Esophagus muscularis mucosa (tissue), 4 donors: ENCODE results near the gene BMP2. TPM values are rescaled to one million over a fixed set of nuclear protein-coding genes. Genes with fewer than 3 reads are reported as not detected.

Source experiments
- DNase-seq: peaks from one replicate; pipeline ENCODE4 v3.0.0-alpha.2; 2017; ENCODE audit errors: extremely low spot score
- H3K27ac ChIP-seq, 4 donors: fragments of 200-600 bp; sonication (generic); replicated peaks in 1 of 4; 1 replicate in 3 of 4; 2 replicates in 1 of 4; pipeline ENCODE4 v1.5.1; 2016 to 2019; ENCODE audit warnings: mild to moderate bottlenecking in 1 of 4
- H3K27me3 ChIP-seq, 4 donors: fragments of 200-600 bp; sonication (generic); one replicate each; pipeline versions ENCODE4 v1.5.1 to v1.6.0; 2016 to 2019
- H3K36me3 ChIP-seq, 4 donors: fragments of 200-600 bp; sonication (generic); one replicate each; pipeline ENCODE4 v1.5.1; 2016 to 2019
- H3K4me1 ChIP-seq, 4 donors: fragments of 200-600 bp; sonication (generic); one replicate each; pipeline ENCODE4 v1.5.1; 2016 to 2019
- H3K4me3 ChIP-seq, 4 donors: fragments of 200-600 bp; sonication (generic); 1 replicate in 2 of 4; 2 replicates in 2 of 4; pipeline ENCODE4 v1.5.1; 2016 to 2019; ENCODE audit warnings: mild to moderate bottlenecking in 4 of 4, moderate library complexity in 1 of 4
- H3K9me3 ChIP-seq, 4 donors: fragments of 200-600 bp; sonication (generic); 1 replicate in 3 of 4; 2 replicates in 1 of 4; pipeline ENCODE4 v1.5.1; 2016 to 2019
- EP300 ChIP-seq: sonication (generic); formaldehyde crosslinking; IDR thresholded peaks from one replicate; pipeline ENCODE4 v1.6.1; 2017; ENCODE audit warnings: antibody characterized with exemption
- POLR2A ChIP-seq: fragments of 450-650 bp; IDR thresholded peaks from one replicate; pipeline ENCODE4 v1.6.1; 2017; ENCODE audit warnings: antibody characterized with exemption, moderate library complexity, mild to moderate bottlenecking, low read depth
- POLR2AphosphoS5 ChIP-seq, 2 donors: sonication (generic); formaldehyde crosslinking; IDR thresholded peaks; one replicate each; pipeline ENCODE4 v1.6.1; 2017; ENCODE audit warnings: antibody characterized with exemption in 2 of 2
- WGBS: methylation state at CpG from one replicate; pipeline ENCODE4 v1.1.5; 2018; 5-methylcytosine and 5-hydroxymethylcytosine counted together
- intact Hi-C: fragments of 100-400 bp; cut with DNase I; formaldehyde crosslinking; loops from one replicate; pipeline ENCODE4 v1.15.1; 2023
- total RNA-seq, 4 donors: library from RNA; depleted of rRNA; stranded (reverse); fragments of >200 nt; gene quantifications; one replicate each; pipeline versions ENCODE4 v1.1.0 to v1.2.1, GENCODE V29; 2016
- TF ChIP-seq, protein P1 (sequence below), 3 experiments: fragments of 200-600 bp in 2 of 3; fragments of 450-650 bp in 1 of 3; sonication (generic) in 2 of 3; IDR thresholded peaks; one replicate each; pipeline ENCODE4 v1.5.1; 2017 to 2019; ENCODE audit warnings: antibody characterized with exemption in 3 of 3, mild to moderate bottlenecking in 2 of 3, moderate library complexity in 1 of 3

The BMP2 gene
- total RNA-seq, 4 donors from 2014 or later = 5.8 to 8.6 (median 7.2) TPM

DNA sequence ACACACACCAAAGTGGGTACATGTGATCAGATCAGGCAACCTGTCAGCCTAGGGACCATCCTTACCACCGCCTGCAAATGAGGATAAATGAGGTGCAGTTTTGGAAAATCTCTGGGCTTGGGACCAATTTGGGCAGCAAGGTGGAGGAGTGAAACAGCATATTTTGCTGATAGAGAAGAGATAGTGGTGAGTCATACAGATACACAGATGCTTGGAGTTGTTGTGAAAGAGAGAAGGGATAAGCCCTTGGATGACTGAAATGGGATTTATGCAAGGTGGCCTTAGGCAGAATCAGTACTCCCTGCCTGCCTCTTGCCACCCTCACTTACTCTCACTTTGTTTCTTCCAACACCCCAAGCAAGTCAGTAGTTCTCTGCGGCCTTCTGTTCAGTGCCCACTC, 34.7 kb downstream of the BMP2 start:
- Histone ChIP-seq H3K9me3 (peaks cover 0 to 8% (median 0%) of the 10 kb centered on the region in 4 donors), H3K4me1 (no peaks in the 10 kb centered on the region), H3K27ac (no peak overlapping the region), H3K27me3 (no peaks in the 10 kb centered on the region), H3K4me3 (no peak overlapping the region), H3K36me3 (no peaks in the 10 kb centered on the region)
- 88% methylated on average over 2 of the region's 2 CpGs for whole genome bisulfite sequencing
- DNase-seq = no peak
- TF ChIP-seq, protein P1, sequence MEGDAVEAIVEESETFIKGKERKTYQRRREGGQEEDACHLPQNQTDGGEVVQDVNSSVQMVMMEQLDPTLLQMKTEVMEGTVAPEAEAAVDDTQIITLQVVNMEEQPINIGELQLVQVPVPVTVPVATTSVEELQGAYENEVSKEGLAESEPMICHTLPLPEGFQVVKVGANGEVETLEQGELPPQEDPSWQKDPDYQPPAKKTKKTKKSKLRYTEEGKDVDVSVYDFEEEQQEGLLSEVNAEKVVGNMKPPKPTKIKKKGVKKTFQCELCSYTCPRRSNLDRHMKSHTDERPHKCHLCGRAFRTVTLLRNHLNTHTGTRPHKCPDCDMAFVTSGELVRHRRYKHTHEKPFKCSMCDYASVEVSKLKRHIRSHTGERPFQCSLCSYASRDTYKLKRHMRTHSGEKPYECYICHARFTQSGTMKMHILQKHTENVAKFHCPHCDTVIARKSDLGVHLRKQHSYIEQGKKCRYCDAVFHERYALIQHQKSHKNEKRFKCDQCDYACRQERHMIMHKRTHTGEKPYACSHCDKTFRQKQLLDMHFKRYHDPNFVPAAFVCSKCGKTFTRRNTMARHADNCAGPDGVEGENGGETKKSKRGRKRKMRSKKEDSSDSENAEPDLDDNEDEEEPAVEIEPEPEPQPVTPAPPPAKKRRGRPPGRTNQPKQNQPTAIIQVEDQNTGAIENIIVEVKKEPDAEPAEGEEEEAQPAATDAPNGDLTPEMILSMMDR (IDR thresholded peaks at IDR 0.05) = no peak
- no peak for TF ChIP-seq POLR2AphosphoS5 (IDR thresholded peaks at IDR 0.05)
- TF ChIP-seq EP300 = no peak
- no peak for TF ChIP-seq POLR2A
- intact Hi-C loops = no loop called here

DNA sequence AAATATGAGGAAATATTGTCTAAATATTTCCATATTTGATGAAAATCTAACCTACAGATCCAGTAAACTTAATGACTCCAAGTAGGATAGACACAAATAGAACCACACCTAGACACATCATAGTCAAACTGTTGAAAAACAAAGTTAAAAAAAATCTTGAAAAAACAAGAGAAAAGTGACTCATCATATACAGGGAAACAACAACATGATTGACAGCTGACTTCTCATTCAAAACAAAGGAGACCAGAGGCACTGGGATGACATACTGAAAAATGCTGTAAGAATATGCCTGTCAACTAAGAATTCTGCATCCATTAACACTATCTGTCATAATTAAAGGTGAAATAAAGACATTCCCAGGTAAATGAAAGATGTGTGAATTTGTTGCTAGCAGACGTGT, 38.8 kb downstream of the BMP2 start:
- 76% methylated on average over 1 of the region's 1 CpG for WGBS
- DNase-seq = no peak
- H3K27me3 ChIP-seq = no peaks in the 10 kb centered on the region
- H3K4me1 ChIP-seq = no peaks in the 10 kb centered on the region
- intact Hi-C loops = no loop called here
- no peak overlapping the region for H3K4me3 ChIP-seq
- peaks cover 0 to 8% (median 0%) of the 10 kb centered on the region in 4 donors for H3K9me3 ChIP-seq
- H3K36me3 ChIP-seq = no peaks in the 10 kb centered on the region
- H3K27ac ChIP-seq = no peak overlapping the region
- TF ChIP-seq POLR2AphosphoS5 (IDR thresholded peaks at IDR 0.05) (no peak), POLR2A (no peak), EP300 (no peak)
- TF ChIP-seq, protein P1 (IDR thresholded peaks at IDR 0.05) = no peak

DNA sequence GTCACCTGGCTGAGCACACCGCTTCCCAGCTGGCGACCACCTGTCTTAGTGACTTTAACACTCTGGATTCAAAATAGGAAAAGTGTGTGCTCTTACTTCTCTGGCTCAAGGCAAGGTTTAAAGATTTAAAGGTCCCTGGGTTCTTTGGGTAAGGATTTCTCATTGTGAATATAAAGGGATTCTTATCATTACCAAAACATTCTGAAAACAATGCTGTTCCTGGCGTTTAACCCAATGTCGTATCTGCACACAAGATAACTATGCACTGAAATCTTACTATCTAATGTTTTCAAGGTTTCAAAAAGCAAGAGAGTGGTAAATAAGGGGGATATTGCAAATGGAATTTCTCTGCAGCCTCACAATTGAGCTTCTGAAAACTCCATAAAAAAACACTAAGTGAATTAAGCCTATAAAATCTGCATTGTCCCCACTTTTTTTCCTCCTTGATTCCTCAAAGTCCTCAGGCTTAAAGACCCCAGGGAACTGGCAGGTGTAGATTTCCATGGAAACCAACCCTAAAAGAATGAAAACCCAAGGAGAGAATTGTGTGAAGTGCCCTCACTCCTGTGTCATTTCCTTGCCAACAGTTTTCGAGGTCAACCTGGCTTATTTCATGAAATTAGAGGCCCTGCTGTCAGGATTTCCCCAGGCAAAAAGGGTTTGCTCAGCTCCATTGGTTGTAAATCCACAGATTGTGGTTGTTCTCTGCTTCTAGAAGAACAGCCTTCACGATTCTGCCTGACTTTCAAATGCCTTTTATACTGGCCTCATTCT, 44.0 kb downstream of the BMP2 start:
- WGBS = 54% methylated on average over 6 of the region's 6 CpGs
- no peak overlapping the region for H3K4me3 ChIP-seq
- H3K4me1 ChIP-seq = no peaks in the 10 kb centered on the region
- H3K36me3 ChIP-seq = no peaks in the 10 kb centered on the region
- no peaks in the 10 kb centered on the region for H3K27me3 ChIP-seq
- intact Hi-C loops = no loop called here
- H3K9me3 ChIP-seq = peaks cover 0 to under 1% (median 0%) of the 10 kb centered on the region in 4 donors
- no peak for DNase-seq
- no peak overlapping the region for H3K27ac ChIP-seq
- no peak for TF ChIP-seq EP300
- TF ChIP-seq, protein P1 (IDR thresholded peaks at IDR 0.05) = no peak

DNA sequence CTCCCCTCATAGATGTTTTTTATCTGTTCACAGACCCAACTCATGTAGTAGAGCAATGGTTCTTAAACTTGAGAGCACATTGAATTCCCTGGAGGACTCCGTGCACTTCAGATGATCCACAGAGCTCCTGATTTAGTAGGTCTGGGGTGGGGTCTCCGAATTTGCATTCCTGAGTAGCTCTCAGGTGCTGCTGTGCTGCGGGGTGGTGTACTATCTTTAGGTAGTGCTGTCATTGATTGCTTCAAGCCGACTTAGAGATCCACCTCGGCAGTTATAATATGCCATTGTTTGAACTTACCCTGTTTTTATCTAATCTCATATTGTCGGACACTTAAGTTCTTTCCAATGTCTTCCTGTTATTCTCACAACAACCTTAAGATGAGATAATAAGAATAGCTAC, 45.0 kb downstream of the BMP2 start:
- H3K4me1 ChIP-seq = no peaks in the 10 kb centered on the region
- DNase-seq = no peak
- H3K9me3 ChIP-seq = no peaks in the 10 kb centered on the region
- no peak overlapping the region for H3K4me3 ChIP-seq
- H3K27me3 ChIP-seq = no peaks in the 10 kb centered on the region
- whole genome bisulfite sequencing = 76% methylated on average over 6 of the region's 6 CpGs
- TF ChIP-seq, protein P1 (IDR thresholded peaks at IDR 0.05) = no peak
- TF ChIP-seq POLR2AphosphoS5 (IDR thresholded peaks at IDR 0.05) (no peak), POLR2A (no peak), EP300 (no peak)
- no peak overlapping the region for H3K27ac ChIP-seq
- H3K36me3 ChIP-seq = no peaks in the 10 kb centered on the region
- intact Hi-C loops = no loop called here

DNA sequence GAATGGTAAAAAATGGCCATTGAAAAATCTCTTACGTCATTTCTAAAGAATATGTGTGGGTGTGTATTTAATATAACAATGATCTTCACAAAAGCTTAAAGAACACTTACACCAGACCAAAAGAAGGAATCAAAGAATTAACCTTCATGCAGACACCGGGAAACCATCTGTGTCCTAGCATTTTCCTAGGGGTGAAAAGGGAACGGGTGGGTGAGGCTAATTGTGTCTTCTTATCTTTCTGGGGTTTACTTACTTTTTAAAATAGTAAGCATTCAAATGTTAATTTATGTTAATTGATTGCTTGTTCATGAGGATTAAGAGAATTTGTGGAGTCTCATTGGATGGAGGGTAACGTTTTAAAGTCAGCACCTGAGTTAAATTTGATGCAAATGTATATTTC, 47.5 kb downstream of the BMP2 start:
- H3K9me3 ChIP-seq = no peaks in the 10 kb centered on the region
- TF ChIP-seq EP300 (no peak), POLR2A (no peak), POLR2AphosphoS5 (IDR thresholded peaks at IDR 0.05) (no peak)
- TF ChIP-seq, protein P1 (IDR thresholded peaks at IDR 0.05) = no peak
- no peaks in the 10 kb centered on the region for H3K4me1 ChIP-seq
- H3K27ac ChIP-seq = no peak overlapping the region
- H3K4me3 ChIP-seq = no peak overlapping the region
- DNase-seq = no peak
- no peaks in the 10 kb centered on the region for H3K27me3 ChIP-seq
- no peaks in the 10 kb centered on the region for H3K36me3 ChIP-seq
- intact Hi-C loops = no loop called here
- 37% methylated on average over 4 of the region's 4 CpGs for whole genome bisulfite sequencing
